GM12874 (cell line): Measurements from ENCODE around the gene DSCAML1.

Experiments
- TF ChIP-seq, protein P1 (sequence below): IDR thresholded peaks from 2 replicates; pipeline ENCODE4 v1.5.1; 2011; ENCODE audit warnings: low read depth, mild to moderate bottlenecking, control low read depth, low read length, moderate library complexity; ENCODE audit not compliant: insufficient read depth

DSCAML1 gene

DNA sequence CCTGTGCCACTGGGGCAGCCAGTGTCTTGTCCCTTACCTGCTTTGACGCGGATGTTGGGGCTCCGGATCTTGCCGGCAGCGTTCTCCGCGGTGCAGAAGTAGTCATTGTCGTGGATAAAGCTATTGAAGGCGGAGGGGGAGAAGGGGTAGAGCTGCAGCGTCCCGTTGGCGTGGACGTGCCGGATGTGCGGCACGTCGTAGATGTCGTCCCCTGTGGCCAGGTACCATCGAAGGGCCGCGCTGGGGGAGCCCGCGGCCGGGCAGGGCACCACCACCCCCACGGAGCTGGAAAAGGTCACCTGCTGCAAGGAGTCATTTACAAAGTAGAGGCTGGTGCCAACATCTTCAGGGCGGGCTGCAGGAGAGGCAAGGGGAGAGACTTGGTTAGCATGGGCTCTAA, 16.6 kb downstream of the DSCAML1 start:
- TF ChIP-seq, protein P1, sequence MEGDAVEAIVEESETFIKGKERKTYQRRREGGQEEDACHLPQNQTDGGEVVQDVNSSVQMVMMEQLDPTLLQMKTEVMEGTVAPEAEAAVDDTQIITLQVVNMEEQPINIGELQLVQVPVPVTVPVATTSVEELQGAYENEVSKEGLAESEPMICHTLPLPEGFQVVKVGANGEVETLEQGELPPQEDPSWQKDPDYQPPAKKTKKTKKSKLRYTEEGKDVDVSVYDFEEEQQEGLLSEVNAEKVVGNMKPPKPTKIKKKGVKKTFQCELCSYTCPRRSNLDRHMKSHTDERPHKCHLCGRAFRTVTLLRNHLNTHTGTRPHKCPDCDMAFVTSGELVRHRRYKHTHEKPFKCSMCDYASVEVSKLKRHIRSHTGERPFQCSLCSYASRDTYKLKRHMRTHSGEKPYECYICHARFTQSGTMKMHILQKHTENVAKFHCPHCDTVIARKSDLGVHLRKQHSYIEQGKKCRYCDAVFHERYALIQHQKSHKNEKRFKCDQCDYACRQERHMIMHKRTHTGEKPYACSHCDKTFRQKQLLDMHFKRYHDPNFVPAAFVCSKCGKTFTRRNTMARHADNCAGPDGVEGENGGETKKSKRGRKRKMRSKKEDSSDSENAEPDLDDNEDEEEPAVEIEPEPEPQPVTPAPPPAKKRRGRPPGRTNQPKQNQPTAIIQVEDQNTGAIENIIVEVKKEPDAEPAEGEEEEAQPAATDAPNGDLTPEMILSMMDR = no peak

DNA sequence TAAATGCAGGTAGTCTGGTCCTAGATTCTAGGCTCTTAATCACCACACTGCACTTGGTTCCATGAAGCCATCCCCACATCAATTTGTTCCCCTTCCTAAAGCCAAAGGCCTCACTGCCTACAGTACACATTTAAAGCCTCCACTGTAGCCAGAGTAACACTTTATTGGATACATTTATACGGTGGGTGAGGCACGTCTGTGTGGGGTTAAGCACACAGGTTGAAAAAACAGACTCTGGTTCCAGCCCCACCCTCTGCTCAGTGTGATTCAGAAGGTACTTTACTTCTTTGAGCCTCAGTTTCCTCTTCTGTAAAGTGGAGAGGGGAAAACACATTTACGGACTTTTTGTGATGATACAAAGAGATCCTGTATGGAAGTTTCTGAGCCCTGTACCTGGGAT, 22.5 kb downstream of the DSCAML1 start:
- TF ChIP-seq, protein P1 = no peak

DNA sequence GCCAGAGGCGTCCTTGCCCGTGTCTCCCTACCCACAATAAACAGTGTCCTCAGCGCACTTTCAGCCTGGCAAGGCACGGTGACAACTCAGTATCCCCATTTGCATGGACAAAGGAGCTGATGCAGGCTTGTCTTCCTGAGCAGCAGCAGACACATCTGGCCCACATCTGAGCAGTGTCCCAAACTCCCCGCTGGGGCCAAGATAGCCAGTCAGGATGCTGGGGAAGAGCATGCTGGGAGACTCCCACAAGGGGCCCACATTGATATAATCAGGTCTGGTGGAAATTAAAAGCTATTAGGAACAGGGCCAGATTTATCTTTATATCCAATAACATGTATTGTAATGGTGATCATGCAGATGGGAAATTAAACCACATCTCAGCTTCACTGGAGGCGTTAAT, 24.7 kb downstream of the DSCAML1 start:
- TF ChIP-seq, protein P1 = no peak

DNA sequence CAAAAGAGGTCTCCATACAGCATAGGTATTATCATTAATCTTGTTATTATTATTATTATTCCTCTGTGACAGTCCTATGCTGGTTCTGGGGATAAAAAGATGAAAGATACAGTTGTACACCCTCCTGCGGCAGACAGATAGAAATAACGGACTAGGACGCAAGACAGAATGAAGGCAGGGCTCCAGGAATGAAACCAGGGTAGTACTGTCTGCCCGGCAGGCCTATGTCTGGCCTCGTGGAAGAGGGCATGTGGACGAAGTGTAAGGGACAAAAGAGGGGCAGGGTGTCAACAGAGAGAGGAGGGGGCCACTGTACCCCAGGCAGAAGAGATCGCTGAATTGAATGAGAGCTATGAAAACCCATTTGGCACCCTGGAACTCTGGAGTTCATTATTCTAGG, 25.2 kb downstream of the DSCAML1 start:
- TF ChIP-seq, protein P1 = no peak

DNA sequence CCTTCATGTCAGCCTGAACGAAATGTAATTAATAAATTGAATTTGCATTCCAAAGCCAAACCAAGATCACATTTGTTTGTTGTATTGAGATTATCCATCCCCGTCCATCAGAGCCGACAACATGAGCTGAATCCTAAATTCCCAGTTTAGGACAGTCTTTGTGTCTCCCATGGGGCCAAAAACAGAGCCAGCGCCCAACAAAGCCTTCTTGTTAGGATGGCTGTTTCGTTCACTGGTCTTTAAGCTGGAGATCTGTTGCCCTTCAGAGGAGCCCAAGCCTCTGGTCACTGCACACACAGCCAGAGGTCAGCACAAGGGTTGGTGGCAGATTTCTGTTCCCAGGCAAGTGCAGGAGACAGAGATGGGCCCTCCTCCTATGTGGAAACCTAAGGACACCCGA, 25.8 kb downstream of the DSCAML1 start:
- TF ChIP-seq, protein P1 = no peak

DNA sequence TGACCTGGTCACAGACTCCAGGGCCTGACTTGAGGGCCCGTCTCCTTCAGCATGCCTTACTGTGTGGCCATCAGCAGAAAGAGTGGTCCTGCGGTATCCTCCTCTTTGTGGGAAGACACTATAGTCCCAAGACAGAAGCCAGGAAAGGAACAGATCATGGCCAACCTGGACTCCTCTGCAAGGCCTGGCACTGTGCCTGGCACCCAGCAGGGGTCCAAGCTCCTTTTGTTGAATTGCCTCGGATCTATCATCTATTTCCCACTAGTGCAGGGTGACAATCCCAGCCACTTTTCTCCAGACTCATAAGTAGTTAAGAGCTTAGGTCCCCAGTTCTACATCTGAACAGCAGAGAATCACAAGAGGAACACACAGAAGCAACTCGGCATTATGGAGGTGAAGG, 27.0 kb downstream of the DSCAML1 start:
- TF ChIP-seq, protein P1 = no peak

DNA sequence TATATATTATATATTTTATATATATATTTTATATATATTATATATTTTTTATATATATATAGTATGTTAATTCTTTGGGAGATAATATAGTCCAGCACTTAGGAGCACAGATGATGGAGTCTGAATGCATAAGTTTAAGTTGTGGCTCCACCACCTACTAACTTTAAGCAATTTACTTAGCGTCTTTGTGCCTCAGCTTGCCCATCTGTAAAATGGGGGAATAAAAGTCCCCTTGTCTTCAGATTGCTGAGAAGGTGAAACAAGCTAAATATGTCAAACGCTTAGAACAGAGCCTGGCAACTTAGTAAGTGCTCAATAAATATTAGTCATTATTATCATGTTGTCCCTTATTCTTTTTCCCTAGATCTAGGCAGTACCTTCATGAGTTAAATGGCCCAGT, 27.5 kb downstream of the DSCAML1 start:
- TF ChIP-seq, protein P1 = no peak

DNA sequence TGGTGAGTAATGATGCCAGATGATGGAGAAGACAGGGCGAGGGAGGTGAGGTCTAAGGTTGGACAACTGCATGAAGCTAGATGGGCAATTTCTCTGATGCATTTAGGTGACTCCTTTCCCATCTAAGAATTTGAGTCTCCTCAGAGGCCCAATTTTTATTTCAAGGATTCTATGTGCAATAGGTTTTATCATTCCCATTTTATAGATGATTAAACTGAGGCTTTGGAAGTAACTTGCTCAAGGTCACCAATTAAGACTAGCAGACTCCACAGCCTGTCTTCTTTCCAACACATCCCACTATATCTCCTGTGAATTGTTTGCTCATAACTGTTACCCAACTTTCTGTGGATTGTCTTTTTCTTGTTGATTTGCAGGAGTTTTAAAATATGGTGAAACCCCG, 28.5 kb downstream of the DSCAML1 start:
- TF ChIP-seq, protein P1 = no peak
